ENCODE measurements around the gene OLA1. TPM values are rescaled to one million over a fixed set of nuclear protein-coding genes. Genes with fewer than 3 reads are reported as not detected.

Gene OLA1
- total RNA-seq, 1 donor from 2014 or later = 123 TPM

DNA sequence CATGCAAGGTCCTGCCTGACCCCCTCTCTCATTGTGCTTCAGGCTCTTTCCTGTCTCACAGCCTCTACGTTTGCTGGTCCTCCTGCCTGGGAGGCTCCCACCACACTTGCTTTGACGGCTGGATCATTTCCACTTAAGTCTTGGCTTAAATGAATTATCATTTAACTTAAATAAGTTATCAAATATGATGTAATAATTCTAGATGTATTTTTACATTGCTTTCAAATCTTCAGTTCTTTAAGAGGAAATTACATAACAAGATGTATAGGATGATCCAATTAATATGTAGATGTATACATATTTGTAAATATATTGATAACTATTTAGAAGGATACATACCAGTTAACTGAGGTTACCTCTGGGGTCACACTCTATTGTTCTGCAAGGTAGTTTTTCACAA is 180.5 kb downstream of the OLA1 start:
- no peak for DNase-seq (ENCODE audit: low read depth, low spot score)

DNA sequence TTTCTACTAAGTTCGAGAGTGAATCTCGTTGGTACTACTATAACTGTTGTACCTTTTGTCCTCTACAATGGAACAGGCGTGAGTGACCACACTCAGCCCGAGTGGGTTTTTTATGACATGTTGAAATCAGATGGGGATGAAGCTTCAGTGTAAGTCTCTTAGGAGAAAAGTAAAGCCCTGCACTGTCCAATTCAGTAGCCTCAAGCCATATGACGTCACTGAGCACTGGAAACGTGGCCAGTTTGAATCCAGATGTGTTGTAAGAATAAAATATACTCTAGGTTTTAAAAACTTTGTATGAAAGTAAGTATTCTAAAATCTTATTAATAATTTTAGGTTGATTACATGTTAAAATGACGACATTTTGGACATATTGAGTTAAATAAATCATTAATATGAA is 181.5 kb downstream of the OLA1 start:
- no peak for DNase-seq (ENCODE audit: low read depth, low spot score)

DNA sequence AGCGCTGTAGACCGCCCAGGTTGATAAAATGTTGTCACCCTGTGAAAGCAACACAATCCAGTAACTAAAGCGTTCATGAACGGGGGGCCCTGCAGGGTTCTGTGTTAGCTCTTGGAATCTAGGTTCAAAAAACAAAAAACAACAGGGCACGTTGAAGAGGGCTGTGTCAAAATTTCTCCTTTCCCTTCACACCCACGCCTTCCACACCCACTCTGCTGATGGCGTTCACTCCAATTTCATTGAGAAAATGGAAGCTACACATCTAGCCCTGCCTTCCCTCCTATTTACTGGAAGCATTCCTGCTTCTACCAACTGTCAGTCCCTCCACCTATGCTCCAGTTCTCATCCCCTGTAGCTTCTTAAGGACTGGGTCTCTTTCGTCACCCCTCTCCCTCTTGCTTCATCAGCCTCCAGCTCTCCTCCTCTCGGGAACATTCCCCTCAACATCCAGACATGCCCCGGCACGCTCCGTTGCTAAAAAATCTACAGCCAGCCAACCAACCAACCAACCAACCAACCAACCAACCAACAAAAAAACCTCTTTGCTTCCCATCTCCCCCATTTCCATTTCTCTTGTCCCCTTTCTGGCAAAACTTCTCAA is 184.7 kb downstream of the OLA1 start:
- no peak for DNase-seq (ENCODE audit: low read depth, low spot score)

DNA sequence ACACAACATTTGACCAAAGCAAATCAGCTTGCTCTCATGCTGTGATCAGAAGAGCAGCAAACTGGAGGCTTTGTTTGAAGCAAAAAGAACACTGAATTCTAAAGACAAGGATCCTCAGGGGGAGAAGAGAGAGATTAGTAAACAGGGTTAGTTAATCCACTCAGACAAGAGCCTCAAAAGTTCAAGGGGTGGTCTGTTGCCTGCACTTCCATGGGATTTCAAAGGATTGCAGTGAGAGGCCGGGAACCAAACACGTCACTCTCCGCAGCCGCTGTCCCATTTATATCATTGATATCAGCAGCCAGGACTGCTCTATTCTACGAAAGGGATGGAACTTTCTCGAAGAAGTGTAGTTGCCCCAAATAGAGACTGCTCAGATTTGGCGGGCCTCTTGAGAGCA is 185.4 kb downstream of the OLA1 start:
- no peak for DNase-seq (ENCODE audit: low read depth, low spot score)

DNA sequence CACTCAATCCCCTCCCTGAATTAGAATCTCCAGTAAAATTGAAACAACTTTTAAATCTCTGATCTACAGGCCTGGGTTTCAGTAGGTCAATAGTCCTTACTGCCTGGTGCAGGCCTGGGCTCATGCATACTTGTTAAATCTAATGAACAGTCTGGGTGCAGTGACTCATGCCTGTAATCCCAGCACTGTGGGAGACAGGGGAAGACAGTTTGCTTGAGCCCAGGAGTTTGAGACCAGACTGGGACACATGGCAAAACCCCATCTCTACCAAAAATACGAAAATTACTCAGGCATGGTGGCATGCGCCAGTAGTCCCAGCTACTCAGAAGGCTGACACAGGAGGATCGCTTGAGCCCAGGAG is 188.5 kb downstream of the OLA1 start:
- no peak for DNase-seq (ENCODE audit: low read depth, low spot score)

DNA sequence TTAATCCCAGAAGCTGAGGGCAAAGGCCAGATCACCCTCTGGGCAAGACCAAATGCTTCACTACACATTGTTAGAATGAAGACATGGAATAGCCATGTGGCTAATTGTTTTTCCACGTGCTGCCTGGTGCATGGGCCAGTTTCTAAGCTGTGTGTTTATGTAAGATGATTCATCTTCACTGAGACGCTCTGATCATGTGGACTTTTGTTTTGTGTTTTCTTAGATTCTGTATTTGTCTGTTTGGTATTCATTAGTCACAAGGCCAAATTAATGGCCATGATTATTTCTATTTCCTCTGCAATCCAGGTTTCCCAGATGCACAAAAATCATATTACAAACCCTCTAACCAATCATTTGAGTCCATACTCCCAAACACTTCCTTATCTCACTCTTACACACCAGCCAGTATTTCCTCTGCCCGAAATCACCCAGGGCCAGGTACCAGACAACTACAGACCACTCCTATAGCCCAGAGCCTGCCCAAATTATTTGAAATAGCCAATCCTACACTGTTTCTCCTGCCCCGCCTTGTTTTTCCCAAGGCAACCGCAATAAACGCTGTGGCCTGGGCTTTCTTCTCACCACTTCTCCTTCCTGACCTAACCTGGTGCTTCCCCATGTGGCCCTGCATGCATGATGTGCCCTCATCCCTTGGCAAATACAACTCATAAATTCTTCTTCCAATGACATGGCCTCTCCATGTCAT is 189.0 kb downstream of the OLA1 start:
- peak; percentile 88 for DNase-seq (ENCODE audit: low read depth, low spot score)

DNA sequence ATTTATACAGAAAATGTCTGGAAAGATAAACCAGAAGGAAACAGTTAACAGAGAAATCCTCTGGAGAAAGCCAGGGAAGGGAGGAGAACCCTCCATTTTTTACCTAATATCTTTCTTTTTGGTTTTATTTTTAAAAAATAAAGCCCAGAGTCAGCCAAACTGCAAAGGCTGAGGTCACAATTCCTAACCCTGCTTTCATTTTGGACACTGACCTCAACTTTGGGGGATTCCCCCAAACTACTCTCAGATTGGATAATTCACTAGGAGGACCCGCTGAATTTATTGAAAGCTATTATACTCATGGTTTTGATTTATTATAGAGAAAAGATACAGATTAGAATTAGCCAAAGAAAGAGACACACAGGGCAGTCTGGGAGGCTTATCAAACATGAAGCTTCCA is 189.9 kb downstream of the OLA1 start:
- no peak for DNase-seq (ENCODE audit: low read depth, low spot score)

DNA sequence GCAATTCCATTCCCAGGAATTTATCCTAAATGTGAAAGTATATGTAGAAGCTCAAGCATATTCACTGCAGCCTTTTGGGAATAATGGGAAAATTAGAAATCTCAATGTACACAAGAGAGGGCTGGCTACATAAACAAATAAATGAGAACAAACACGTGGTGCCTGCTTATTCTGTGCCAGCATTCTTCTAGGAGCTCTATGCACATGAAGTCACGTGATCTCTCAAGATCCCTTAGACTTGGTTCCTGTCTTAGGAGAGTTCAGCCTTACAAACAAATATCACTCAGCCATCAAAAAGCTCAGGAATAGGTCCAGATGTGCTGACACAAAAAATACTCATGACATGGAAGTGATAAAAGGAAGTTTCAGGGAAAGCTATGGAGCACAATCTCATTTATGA is 190.3 kb downstream of the OLA1 start:
- no peak for DNase-seq (ENCODE audit: low read depth, low spot score)

DNA sequence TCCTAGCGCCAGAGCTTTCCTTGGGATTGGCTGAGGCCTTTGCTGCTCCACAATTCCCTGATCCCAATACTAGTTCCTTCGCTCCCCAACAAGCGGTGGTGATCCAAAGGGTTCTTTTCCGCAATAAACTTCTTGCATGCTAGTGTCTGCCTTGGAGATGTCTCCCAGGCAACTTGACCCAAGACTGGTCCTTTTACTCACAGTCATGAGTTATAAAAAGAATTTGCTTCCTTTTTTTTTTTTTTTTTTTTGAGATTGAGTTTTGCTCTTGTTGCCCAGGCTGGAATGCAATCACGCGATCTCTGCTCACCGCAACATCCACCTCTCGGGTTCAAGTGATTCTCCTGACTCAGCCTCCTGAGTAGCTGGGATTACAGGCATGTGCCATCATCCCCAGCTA is 193.4 kb downstream of the OLA1 start:
- no peak for DNase-seq (ENCODE audit: low read depth, low spot score)

DNA sequence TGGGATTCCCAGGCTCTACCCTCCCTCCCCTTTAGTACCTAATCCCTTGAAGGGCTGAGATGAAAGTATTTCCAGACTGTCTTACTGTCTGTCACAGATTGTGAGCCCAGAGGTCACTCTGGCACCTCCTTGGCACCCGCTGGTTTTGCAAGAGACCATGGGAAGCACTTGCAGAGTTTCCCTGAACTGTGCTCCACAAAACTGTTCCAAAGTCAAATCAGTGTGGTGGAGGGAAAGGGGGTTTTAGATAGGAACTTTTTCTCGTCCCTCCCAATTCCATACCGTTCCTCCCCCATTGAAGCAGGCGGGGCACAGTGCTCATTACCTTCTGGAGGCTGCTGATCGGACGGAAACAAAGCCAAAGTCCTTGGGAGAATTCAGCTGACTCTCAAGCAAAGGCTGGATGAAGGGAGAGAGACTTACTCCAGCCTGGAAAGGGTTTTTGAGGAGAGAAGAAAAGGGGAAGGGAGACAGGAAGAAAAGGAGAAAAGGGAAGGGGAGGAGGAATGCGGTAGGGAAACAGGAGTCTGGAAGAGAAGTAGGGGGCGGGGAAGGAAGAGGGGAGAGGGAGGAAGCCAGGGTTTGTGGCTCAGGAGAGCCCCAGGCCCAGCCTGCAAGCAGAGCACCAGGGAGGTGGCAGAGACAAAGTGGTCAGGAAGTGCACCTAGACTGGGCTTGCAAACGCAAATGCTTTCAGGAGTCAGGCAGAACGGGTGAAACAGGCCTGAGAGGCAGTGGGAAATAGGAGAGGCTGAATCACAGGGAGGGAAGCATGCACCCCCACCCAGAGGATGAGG is 194.8 kb downstream of the OLA1 start:
- DNase-seq (ENCODE audit: low read depth, low spot score) = no peak

DNA sequence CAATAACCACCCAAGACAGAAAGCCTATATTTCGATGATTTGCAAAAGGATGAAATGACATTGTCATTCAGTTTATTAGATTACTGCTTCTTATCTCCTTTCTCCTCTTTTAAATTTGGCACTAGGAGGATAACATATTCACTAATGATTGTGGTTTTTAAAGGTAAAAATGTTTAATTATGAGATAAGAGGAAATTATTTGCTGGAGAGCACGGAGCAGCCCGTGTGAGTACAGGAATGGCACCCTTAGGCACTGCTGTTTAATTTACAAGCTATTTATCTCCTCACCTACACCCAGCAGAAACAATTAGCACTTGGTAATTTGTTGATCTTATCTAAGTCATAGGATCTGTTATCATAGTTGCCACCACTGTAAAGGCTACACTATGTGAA is 195.8 kb downstream of the OLA1 start:
- DNase-seq (ENCODE audit: low read depth, low spot score) = no peak

DNA sequence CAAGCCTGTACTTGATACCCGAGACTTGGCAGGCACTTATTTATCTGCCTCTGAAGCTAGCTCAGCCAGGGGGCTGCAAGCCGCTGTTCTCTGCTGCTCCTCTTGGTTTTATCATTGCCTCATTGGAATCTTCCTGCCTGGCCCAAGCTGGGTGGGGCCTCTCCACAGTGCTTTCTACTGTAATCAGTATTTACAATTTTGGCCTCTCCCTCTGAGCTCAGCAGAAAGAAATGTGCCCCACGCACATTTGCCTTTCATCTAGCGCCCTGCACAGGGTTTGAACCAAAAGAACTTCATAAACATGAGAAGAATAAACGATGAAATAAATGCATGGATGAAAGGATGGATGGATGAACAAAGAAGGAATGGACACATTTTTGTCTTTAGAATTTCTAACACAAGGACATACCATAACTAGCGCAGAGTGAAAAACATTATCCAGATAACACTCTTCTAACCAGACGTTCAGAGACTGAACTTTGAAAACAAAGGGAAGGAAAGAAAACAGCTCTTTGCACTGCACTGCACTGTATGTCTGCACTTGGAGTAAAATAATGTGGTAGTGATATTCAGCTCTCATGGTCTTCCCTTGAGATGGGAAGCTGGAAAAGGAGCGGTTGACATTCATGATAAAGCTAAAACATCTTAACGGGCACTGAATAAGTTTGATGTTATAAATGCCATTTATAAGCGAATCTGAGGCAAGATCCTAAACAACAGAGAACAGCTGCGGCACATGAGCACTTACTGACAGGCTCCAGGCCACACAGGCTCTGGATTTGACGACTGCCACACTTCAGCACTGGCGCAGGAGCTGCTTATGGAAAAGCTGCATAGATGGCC is 196.4 kb downstream of the OLA1 start:
- DNase-seq (ENCODE audit: low read depth, low spot score) = no peak

DNA sequence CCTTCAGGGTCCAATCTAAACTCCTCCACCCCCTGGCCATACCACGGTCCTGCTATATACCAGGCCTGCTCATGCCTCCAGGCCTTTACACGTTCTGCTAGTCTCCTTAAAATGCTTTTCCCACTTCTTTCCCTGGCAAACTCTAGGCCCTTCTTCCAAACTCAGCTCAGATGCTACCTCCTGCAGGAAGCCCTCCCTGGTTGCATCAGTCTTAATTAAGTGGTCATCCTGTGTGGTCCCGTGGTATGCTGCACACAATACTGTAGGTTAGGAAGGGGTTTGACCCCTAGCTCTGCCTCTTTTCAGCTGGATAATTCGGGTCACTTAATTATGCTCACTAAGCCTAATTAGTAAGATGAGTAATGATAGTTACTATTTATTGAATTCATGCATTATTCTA is 197.3 kb downstream of the OLA1 start:
- no peak for DNase-seq (ENCODE audit: low read depth, low spot score)

DNA sequence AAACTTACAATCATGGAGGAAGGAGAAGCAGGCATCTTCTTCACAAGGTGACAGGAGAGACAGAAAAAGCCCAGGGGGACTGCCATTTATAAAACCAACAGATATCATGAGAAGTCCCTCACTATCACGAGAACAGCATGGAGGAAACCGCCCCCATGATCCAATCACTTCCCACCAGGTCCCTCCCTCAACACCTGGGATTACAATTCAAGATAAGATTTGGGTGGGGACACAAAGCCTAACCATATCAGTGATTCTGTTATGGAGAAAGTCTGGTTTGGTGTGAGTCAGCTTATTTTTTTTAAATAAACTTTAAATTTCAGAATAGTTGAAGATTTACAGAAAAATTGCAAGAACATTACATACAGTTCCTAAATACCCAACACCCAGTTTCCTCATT is 198.4 kb downstream of the OLA1 start:
- DNase-seq (ENCODE audit: low read depth, low spot score) = no peak

DNA sequence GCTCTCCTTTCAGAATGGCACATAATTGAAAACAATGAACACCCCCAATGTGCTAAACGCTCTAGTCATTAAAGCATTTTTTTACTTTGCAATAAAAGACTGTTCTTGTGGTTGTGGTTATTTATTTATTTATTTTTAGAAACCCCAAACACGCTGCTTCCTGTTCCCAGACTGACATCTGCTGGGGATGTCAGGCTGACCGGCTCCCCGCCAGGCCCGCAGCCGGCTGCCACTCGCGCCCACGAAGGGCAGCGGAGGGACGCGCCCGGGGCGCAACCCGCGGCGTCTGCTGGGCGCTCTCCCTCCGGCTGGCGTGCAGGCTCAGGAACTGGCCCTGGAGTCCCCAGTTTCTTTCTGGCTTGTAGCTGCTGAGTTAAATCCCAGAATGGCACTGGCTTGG is 200.1 kb downstream of the OLA1 start:
- DNase-seq (ENCODE audit: low read depth, low spot score) = no peak

DNA sequence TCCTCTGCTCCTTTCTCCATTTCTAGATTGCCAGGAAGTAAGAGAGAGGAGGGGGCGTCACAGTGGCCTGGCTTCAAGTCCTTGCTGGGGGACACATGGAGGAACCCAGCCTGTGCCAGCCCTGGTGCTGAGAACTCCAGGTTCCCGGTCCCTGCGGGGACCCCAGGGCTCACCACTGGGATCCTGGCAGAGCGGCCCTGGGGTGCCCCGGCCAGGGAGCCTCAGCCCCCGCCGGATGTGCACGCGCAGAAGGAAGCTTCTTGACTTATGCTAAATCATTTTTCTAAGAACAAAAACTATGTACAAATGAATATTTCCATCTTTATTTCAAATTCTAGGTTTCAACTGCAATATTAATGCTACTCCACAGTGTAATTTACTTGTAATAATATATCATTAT is 200.6 kb downstream of the OLA1 start:
- DNase-seq (ENCODE audit: low read depth, low spot score) = no peak

DNA sequence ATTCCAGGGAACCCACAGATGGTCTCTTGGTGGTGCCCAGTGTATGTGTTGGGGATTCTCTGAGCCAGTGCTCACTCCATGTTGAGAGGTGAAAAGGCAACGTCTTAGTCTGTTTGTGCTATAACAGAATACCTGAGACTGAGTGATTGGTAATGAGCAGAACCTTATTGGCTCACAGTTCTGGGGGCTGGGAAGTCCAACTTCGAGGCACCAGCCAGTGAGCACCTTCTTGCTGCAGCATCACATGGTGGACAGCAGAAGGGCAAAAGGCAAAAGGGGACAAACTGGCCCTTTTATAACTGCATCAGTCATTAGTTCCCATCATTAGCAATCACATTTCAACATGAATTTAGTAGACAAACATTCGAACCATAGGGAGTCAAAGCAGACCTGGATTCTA is 202.2 kb downstream of the OLA1 start:
- DNase-seq (ENCODE audit: low read depth, low spot score) = no peak

DNA sequence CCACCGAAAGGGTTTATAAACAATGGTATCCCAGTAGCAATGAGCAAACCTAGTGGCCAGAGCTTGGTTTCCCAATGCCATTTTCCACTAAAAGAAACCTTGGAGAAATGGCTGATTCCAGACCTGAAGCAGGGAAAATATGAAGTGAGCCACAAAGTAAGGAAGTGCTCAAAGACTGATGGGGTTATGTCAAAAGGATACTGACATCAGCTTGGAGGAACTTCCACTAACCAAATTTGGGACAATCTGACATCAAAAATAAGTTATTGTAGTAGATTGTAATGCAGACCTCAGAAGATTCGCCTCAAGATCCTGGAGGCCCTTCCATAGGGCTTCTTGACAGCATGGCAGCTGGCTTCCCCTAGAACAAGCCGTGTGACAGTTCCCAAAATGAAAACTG is 203.8 kb downstream of the OLA1 start:
- no peak for DNase-seq (ENCODE audit: low read depth, low spot score)

DNA sequence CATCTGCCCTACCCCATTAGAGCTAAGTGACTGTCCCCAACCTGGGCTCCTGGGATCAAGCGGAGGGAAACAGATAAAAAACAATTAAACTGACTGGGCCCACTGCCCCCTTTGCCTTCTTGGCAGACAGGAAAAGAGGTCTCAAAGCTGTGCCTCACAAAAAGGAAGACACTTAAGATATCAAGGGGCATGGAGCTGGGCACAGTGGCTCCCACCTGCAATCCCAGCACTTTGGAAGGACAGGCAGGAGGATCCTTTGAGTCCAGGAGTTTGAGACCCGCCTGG is 208.0 kb downstream of the OLA1 start:
- no peak for DNase-seq (ENCODE audit: low read depth, low spot score)

DNA sequence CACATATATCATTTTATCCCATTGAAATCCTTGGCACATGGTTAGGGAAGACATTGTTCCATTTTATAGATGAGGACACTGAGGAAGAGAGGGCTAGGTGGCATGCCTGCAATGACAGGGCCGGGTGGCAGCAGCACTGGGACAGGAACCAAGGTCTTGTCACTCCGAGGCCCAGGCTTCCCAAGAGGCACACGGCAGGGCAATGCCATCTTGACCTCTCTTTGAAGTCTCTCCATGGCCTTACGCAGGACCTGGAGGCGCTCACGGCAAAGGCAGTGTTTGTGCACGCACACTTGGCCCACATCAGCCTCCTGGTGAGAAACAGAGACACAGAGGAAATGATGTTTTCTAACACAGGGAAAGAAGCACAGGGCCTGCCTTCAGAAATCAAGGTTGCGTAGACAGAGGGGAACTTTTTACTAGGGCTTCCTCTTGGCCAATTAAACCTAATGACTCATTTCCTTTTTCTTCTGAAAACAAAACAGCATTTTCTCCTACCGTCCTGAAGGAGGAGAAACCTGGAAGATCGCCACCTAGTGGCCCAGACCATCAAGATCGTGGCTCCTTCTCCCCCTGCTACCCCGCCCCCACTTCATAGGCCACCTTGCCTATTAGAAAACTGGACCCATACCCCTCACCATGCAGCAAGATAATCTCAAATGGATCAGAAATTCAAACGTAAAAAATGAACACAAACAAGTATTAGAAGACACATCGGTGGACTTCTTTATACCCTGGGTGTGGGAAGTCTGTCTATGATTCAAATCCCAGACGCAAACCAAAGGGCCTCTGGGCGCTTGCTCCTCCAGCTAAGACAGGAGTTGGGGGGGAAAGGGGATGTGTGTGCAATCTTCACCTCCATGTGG is 208.5 kb downstream of the OLA1 start:
- DNase-seq (ENCODE audit: low read depth, low spot score) = peak; percentile 88

DNA sequence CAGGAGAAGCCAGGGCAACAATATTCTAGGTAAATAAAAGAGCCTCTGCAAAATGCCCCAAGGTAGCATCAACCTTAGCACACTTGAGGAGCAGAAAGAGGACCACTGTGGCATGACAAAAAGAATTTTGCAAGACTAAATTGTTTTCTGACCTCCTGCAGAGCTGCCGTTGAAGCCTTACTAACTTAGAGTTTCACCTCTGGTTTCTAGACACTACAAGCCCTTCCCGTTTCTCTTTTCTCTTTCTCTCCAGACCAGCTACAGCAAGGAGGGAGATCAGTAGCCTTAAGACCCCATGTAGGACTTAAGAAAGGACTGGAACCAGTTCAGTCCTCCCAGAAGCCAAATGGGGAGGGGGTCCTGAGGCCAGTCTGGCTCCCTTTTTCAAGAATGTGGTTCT is 209.9 kb downstream of the OLA1 start:
- DNase-seq (ENCODE audit: low read depth, low spot score) = no peak
